H1 (cell line): ENCODE data around the gene CD160.

ENCODE experiments used
- BCL11A ChIP-seq, 2 experiments: IDR thresholded peaks; one replicate each; pipeline ENCODE4 v1.6.1; 2011; ENCODE audit warnings: low read depth in 2 of 2, low read length in 2 of 2, mild to moderate bottlenecking in 2 of 2
- CBX8 ChIP-seq: fragments of 300-800, 300-1000 bp; sonication (generic); IDR thresholded peaks from 2 replicates; pipeline ENCODE4 v1.7.1; 2016; ENCODE audit warnings: low read depth, low read length, borderline replicate concordance
- CREB1 ChIP-seq: IDR thresholded peaks from 2 replicates; pipeline ENCODE4 v1.6.1; 2012; ENCODE audit warnings: inconsistent platforms
- CTCF ChIP-seq, 3 experiments: IDR thresholded peaks; 1 replicate in 2 of 3; 2 replicates in 1 of 3; pipeline versions ENCODE4 v1.5.1 to v1.6.1; 2011; ENCODE audit warnings: low read length in 3 of 3, mild to moderate bottlenecking in 3 of 3, inconsistent platforms in 2 of 3, low read depth in 1 of 3, moderate library complexity in 1 of 3; ENCODE audit not compliant: insufficient read depth in 1 of 3; ENCODE audit errors: control extremely low read depth in 1 of 3
- E2F6 ChIP-seq: IDR thresholded peaks from 2 replicates; pipeline ENCODE4 v1.6.1; 2012; ENCODE audit warnings: inconsistent platforms
- EP300 ChIP-seq, 2 experiments: IDR thresholded peaks; 1 replicate in 1 of 2; 2 replicates in 1 of 2; pipeline ENCODE4 v1.6.1; 2011 to 2012; ENCODE audit warnings: low read depth in 2 of 2, low read length in 2 of 2, mild to moderate bottlenecking in 2 of 2, borderline replicate concordance in 1 of 2, inconsistent platforms in 1 of 2, moderate library complexity in 1 of 2
- POLR2A ChIP-seq, 2 experiments: IDR thresholded peaks; 1 replicate in 1 of 2; 2 replicates in 1 of 2; pipeline ENCODE4 v1.6.1; 2011; ENCODE audit warnings: low read depth in 2 of 2, low read length in 2 of 2, mild to moderate bottlenecking in 2 of 2; ENCODE audit errors: control extremely low read depth in 1 of 2
- POLR2AphosphoS5 ChIP-seq: IDR thresholded peaks from 2 replicates; pipeline ENCODE4 v1.6.1; 2011; ENCODE audit warnings: low read depth, low read length
- POU5F1 ChIP-seq: IDR thresholded peaks from 2 replicates; pipeline ENCODE4 v1.6.1; 2011; ENCODE audit warnings: low read depth, mild to moderate bottlenecking, low read length, moderate library complexity
- SP1 ChIP-seq: IDR thresholded peaks from 2 replicates; pipeline ENCODE4 v1.6.1; 2011; ENCODE audit warnings: low read depth, low read length
- SUZ12 ChIP-seq: fragments of 200-600 bp; sonication (generic); IDR thresholded peaks from 2 replicates; pipeline ENCODE4 v1.6.1; 2012; ENCODE audit warnings: mild to moderate bottlenecking, inconsistent platforms, low read length, moderate library complexity, mixed read lengths
- TAF1 ChIP-seq: IDR thresholded peaks from 2 replicates; pipeline ENCODE4 v1.6.1; 2011; ENCODE audit warnings: mild to moderate bottlenecking, low read depth, low read length
- YY1 ChIP-seq: IDR thresholded peaks from 2 replicates; pipeline ENCODE4 v1.6.1; 2011; ENCODE audit warnings: low read depth, mild to moderate bottlenecking, low read length

GRCh38 chr1:145773423-145773822 is 54.1 kb downstream of the CD160 start:
- no peak for TF ChIP-seq CTCF (IDR thresholded peaks at IDR 0.05; ENCODE audit: control extremely low read depth in 1 of 3, insufficient read depth in 1 of 3, low read depth in 1 of 3, low read length in 3 of 3)
- no peak for TF ChIP-seq POLR2AphosphoS5
- no peak for TF ChIP-seq BCL11A (IDR thresholded peaks at IDR 0.05; ENCODE audit: low read depth in 2 of 2, low read length in 2 of 2)
- no peak for TF ChIP-seq SUZ12
- no peak for TF ChIP-seq SP1
- TF ChIP-seq POLR2A (IDR thresholded peaks at IDR 0.05; ENCODE audit: control extremely low read depth in 1 of 2, low read depth in 2 of 2, low read length in 2 of 2), result no peak
- no peak for TF ChIP-seq YY1
- TF ChIP-seq TAF1, result no peak
- no peak for TF ChIP-seq POU5F1
- no peak for TF ChIP-seq CBX8
- TF ChIP-seq E2F6, result no peak
- no peak for TF ChIP-seq EP300 (IDR thresholded peaks at IDR 0.05; ENCODE audit: borderline replicate concordance in 1 of 2, low read depth in 2 of 2, low read length in 2 of 2)
- TF ChIP-seq CREB1, result no peak
